Smooth muscle cell (in vitro differentiated cells): Measurements from ENCODE around the gene SMURF2. TPM values are rescaled to one million over a fixed set of nuclear protein-coding genes. Genes with fewer than 3 reads are reported as not detected.
"Not testable (repeated sequence)": the region's sequence is repeated elsewhere in the genome, so short reads cannot be mapped to it uniquely, and the experiment has no call there.

ENCODE experiments used
- DNase-seq: peaks from one replicate; lab custom pipeline; 2025; ENCODE audit not compliant: unreplicated experiment; lab: John Stamatoyannopoulos, UW
- H2AFZ ChIP-seq: fragments of 200-600 bp; sonication (generic); 2 replicates; pipeline ENCODE4 v1.6.0; 2016; ENCODE audit warnings: antibody characterized with exemption, low read depth, mild to moderate bottlenecking
- H3F3A ChIP-seq: fragments of 200-600 bp; sonication (generic); 2 replicates; pipeline ENCODE4 v1.6.0; 2017; ENCODE audit warnings: antibody characterized with exemption, low read depth
- H3K27ac ChIP-seq: fragments of 200-600 bp; sonication (generic); 2 replicates; pipeline ENCODE4 v1.5.1; 2016; ENCODE audit warnings: low read depth, mild to moderate bottlenecking
- H3K27me3 ChIP-seq: fragments of 200-600 bp; sonication (generic); 2 replicates; pipeline ENCODE4 v1.6.1; 2016; ENCODE audit warnings: low read depth, mild to moderate bottlenecking
- H3K36me3 ChIP-seq: fragments of 200-600 bp; sonication (generic); 2 replicates; pipeline ENCODE4 v1.5.1; 2016; ENCODE audit warnings: low read depth
- H3K4me1 ChIP-seq: fragments of 200-600 bp; sonication (generic); 2 replicates; pipeline ENCODE4 v1.5.1; 2016; ENCODE audit warnings: low read depth
- H3K4me2 ChIP-seq: fragments of 200-600 bp; sonication (generic); 2 replicates; pipeline ENCODE4 v1.6.0; 2016; ENCODE audit warnings: mild to moderate bottlenecking
- H3K4me3 ChIP-seq: fragments of 200-600 bp; sonication (generic); 2 replicates; pipeline ENCODE4 v1.5.1; 2016; ENCODE audit warnings: mild to moderate bottlenecking
- H3K79me2 ChIP-seq: fragments of 200-600 bp; sonication (generic); 2 replicates; pipeline ENCODE4 v1.6.0; 2016; ENCODE audit warnings: low read depth, mild to moderate bottlenecking
- H3K9ac ChIP-seq: fragments of 200-600 bp; sonication (generic); 2 replicates; pipeline ENCODE4 v1.6.0; 2016; ENCODE audit warnings: low read depth
- H3K9me3 ChIP-seq: fragments of 200-600 bp; sonication (generic); replicated peaks from 2 replicates; pipeline ENCODE4 v1.5.1; 2016; ENCODE audit warnings: low read depth
- H4K20me1 ChIP-seq: fragments of 200-600 bp; sonication (generic); 2 replicates; pipeline ENCODE4 v1.6.0; 2016; ENCODE audit warnings: low read depth
- CTCF ChIP-seq: fragments of 200-600 bp; sonication (generic); IDR thresholded peaks from 2 replicates; pipeline ENCODE4 v1.5.1; 2017; ENCODE audit warnings: borderline replicate concordance, mild to moderate bottlenecking, antibody characterized with exemption; ENCODE audit not compliant: insufficient read depth, poor library complexity, severe bottlenecking
- WGBS: methylation state at CpG from one replicate; pipeline ENCODE4 v1.1.7; 2016; ENCODE audit warnings: low lambda C conversion rate; 5-methylcytosine and 5-hydroxymethylcytosine counted together
- polyA plus RNA-seq: library from polyadenylated mRNA; unstranded; fragments of >200 nt; fragmentation: Nextera tagmentation; extraction: Ambion mirVana; gene quantifications from 2 replicates; pipeline ENCODE4 v1.2.1, GENCODE V29; 2016
- total RNA-seq: library from RNA; depleted of rRNA; stranded (reverse); fragments of >200 nt; gene quantifications from 2 replicates; pipeline ENCODE4 v1.2.3, GENCODE V29; 2014

SMURF2 gene
- total and polyA plus RNA-seq, 2 experiments from 2014 or later = 38.9 to 91.2 TPM

- no peak for DNase-seq
- Histone ChIP-seq H3K4me1 (no peaks in the 10 kb centered on the region), H3K36me3 (no peaks in the 10 kb centered on the region), H3F3A (peaks cover 6% of the 10 kb centered on the region), H4K20me1 (peaks cover 99% of the 10 kb centered on the region), H3K27me3 (no peaks in the 10 kb centered on the region), H3K79me2 (peaks cover 100% of the 10 kb centered on the region), H3K4me2 (no peak overlapping the region), H3K4me3 (no peak overlapping the region), H2AFZ (no peak overlapping the region), H3K27ac (peak overlapping the region; percentile 6), H3K9me3 (no peaks in the 10 kb centered on the region), H3K9ac (no peak overlapping the region)
- TF ChIP-seq CTCF = no peak
- 95% methylated on average over 7 of the region's 7 CpGs for WGBS
These were observed 50.7 kb downstream of the SMURF2 start for GRCh38 chr17:64611369-64611768.

GRCh38 chr17:64610244-64610643 lies 51.9 kb downstream of the SMURF2 start:
- H3K4me1 ChIP-seq, H3K27ac ChIP-seq, H2AFZ ChIP-seq, H3F3A ChIP-seq, DNase-seq, H3K36me3 ChIP-seq, H3K4me3 ChIP-seq, H3K9me3 ChIP-seq, H3K4me2 ChIP-seq, H3K9ac ChIP-seq, H3K27me3 ChIP-seq: not testable (repeated sequence)
- Histone ChIP-seq H4K20me1 (peaks cover 99% of the 10 kb centered on the region), H3K79me2 (peaks cover 100% of the 10 kb centered on the region)
- 96% methylated on average over 2 of the region's 2 CpGs for WGBS

- peaks cover 99% of the 10 kb centered on the region for H4K20me1 ChIP-seq
- H3K4me2 ChIP-seq = no peak overlapping the region
- peak overlapping the region; percentile 50 for H3K27ac ChIP-seq
These were observed 53.5 kb downstream of the SMURF2 start for GRCh38 chr17:64608571-64608981.

GRCh38 chr17:64607862-64608565 lies 54.1 kb downstream of the SMURF2 start:
- H3K4me2 ChIP-seq = no peak overlapping the region
- H3K4me1 ChIP-seq = no peaks in the 10 kb centered on the region
- no peaks in the 10 kb centered on the region for H3K9me3 ChIP-seq
- no peaks in the 10 kb centered on the region for H3K27me3 ChIP-seq
- no peak overlapping the region for H2AFZ ChIP-seq
- WGBS = 92% methylated on average over 2 of the region's 2 CpGs
- no peaks in the 10 kb centered on the region for H3K36me3 ChIP-seq
- H4K20me1 ChIP-seq = peaks cover 100% of the 10 kb centered on the region
- H3F3A ChIP-seq = peaks cover 6% of the 10 kb centered on the region
- H3K79me2 ChIP-seq = peaks cover 100% of the 10 kb centered on the region
- no peak overlapping the region for H3K9ac ChIP-seq
- H3K27ac ChIP-seq = peak overlapping the region; percentile 50
- DNase-seq = no peak
- no peak overlapping the region for H3K4me3 ChIP-seq
- no peak for TF ChIP-seq CTCF

More at GRCh38 chr17:64608571-64608981, 53.5 kb downstream of the SMURF2 start:
- no peaks in the 10 kb centered on the region for H3K4me1 ChIP-seq
- peaks cover 6% of the 10 kb centered on the region for H3F3A ChIP-seq
- H3K27me3 ChIP-seq = no peaks in the 10 kb centered on the region
- DNase-seq = no peak
- H3K9ac ChIP-seq = no peak overlapping the region
- peaks cover 100% of the 10 kb centered on the region for H3K79me2 ChIP-seq
- TF ChIP-seq CTCF = no peak
- no peak overlapping the region for H2AFZ ChIP-seq
- WGBS = 62% methylated on average over 2 of the region's 2 CpGs
- no peak overlapping the region for H3K4me3 ChIP-seq
- no peaks in the 10 kb centered on the region for H3K9me3 ChIP-seq
- no peaks in the 10 kb centered on the region for H3K36me3 ChIP-seq

GRCh38 chr17:64604532-64604931 lies 57.6 kb downstream of the SMURF2 start:
- Histone ChIP-seq H4K20me1 (peaks cover 100% of the 10 kb centered on the region), H3F3A (peaks cover 15% of the 10 kb centered on the region), H3K79me2 (peaks cover 100% of the 10 kb centered on the region), H3K27ac (peak overlapping the region; percentile 10)
- H3K9ac ChIP-seq, H2AFZ ChIP-seq, H3K9me3 ChIP-seq, H3K4me1 ChIP-seq, DNase-seq, H3K4me2 ChIP-seq, H3K4me3 ChIP-seq, H3K27me3 ChIP-seq, H3K36me3 ChIP-seq: not testable (repeated sequence)
- WGBS = 74% methylated on average over 12 of the region's 12 CpGs
